Heart left ventricle (tissue), 13 donors: ENCODE measurements around the gene PHACTR1.
"Not testable (repeated sequence)": the region's sequence is repeated elsewhere in the genome, so short reads cannot be mapped to it uniquely, and the experiment has no call there.

Source experiments
- CTCF ChIP-seq, 12 donors: fragments of 200-600 bp; sonication (generic) in 4 of 12; IDR thresholded peaks; one replicate each; pipeline versions ENCODE4 v1.5.0 to v1.8.0; 2018 to 2022; ENCODE audit warnings: antibody characterized with exemption in 12 of 12, mild to moderate bottlenecking in 5 of 12
- POLR2A ChIP-seq, 2 donors: fragments of 450-650 bp; IDR thresholded peaks; one replicate each; pipeline ENCODE4 v1.6.1; 2017; ENCODE audit warnings: antibody characterized with exemption in 2 of 2, mild to moderate bottlenecking in 2 of 2, moderate library complexity in 2 of 2
- donor health status: ischemic (EF 13 %, LVEDD 7.1; RV severe dilation, severe dysfunction).
- donor health status: DM: no; HTN: yes; CAD: no.
- donor health status: DM: no; HTN: no; CAD: no.
- donor health status: ischemic (EF 25% LVEDD 6.9; RV normal size, moderate dysfunction).
- donor health status: ischemic (EF 25% LVEDD 5.7; RV mildly dilated, moderate dysfunction).
- donor health status: ischemic (EF 35%, LVEDD 5.7; RV mildly dilated, moderate dysfunction).
- donor health status: nonischemic (EF 11% LVEDD 7.7; RV severe dilation, severe dysfunction).
- donor health status: DM: yes; HTN: yes; CAD: no.
- donor health status: PGD.
- donor health status: ischemic (EF 29% LVEDD 5.4; RV normal size, mild dysfunction).
- donor health status: nonischemic (EF 23%, LVEDD 6.1; RV moderate dilation, normal function).

DNA sequence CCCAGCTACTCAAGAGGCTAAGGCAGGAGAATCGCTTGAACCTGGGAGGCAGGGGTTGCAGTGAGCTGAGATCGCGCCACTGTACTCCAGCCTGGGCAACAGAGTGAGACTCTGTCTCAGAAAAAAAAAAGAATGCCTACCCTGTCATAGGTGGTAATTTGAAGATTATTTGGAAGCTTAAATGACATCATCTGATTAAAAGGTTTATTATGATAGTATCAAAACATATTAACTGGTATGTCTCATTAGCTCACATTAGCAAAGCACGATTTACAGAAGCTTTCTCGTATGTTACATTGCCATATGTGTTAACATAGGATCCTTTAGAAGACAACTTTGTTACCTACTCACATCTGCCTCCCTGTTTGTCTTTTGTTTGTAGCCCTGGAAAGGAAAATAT lies 443.3 kb downstream of the PHACTR1 start:
- TF ChIP-seq CTCF, POLR2A (IDR thresholded peaks at IDR 0.05): not testable (repeated sequence)
